ENCODE data around the gene NME7. TPM values are rescaled to one million over a fixed set of nuclear protein-coding genes. Genes with fewer than 3 reads are reported as not detected.

The NME7 gene
- polyA plus RNA-seq, 1 donor = 12.0 TPM

DNA sequence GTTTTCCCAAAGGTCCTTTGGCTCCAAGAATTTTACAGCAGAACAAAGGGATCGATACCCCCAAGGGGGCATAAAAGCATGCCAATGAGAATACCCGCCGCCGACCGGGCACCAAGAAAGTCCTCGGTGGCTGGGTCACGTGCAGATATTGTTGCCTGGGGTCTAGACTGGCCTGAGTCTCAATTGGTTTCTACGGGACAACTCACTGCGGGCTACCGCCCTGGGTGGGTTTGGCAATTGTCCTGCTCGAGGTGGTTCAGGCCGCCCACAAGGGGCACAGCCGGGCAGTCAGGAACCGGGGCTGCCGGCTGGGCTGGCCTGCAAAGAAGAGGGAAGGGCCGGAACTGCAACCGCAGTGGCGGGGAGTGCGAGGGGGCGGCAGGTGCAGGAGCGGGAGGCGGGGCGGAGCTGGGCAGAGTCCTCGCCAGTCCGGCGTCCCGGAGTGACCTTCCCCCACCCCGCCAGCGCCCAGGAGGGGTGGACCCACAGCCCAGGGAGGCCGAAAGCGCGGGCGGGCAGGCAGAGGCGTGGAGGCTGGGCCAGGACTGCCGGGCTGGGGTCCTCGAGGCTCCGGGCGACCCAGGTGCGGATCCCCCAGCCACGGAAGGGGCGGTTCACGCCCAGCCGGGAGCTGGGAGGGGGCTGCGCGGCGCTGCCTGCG lies 262.0 kb downstream of the NME7 start:
- no peak for DNase-seq

DNA sequence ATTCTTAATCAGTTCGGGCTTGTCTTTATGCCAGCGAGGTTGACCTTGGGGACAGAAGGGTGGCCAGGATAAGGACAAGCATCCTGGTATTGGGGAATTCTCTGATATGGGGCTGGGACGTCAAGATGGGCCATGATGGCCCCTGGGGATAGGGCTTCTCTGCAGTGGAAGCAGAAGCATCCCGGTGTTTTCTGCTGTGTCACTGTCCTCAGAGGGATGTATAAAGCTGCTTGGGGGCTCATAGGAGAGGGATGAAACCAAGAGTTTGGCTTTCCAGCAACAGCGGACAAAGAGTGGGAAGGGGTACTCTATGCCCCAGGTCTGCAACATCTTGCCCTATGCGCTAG lies 262.5 kb downstream of the NME7 start:
- DNase-seq = no peak

DNA sequence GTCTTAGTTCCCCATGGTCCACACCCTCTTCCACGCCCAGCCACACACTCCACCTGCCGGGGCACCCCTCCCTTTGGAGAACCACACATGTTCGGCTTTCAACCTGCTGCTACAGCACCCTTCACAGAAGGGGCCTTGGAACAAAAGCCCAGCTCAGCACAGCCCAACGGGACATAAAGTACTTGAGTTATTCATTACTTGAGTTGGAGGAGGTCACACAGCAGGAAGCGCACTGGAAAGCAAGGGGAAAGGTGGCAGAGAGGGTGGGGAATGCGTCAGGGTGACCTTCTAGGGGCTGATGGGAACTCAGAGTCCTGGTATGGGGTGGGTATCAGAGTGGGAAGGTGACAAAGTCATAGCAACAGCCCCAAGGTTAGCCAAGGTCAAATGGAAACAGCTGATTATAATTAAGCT lies 264.1 kb downstream of the NME7 start:
- no peak for DNase-seq

DNA sequence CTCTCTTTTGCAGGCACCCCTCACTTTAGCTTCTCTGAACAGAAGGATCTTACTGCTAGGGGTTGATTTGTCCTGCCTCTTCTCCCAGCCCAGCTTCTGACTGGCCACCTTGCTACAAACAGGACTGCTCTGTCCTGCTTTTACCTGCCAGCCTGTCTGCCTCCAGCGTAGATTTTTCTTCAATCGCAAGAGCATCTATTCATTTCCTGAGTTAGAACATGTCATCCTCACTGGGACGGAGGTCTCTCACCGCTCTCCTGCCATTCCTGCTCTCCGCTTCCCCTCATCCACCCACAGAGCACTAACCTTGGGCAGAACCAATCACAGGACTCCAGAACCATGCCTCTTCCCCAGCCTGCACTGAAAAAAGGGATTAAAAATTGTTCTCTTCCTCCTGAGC lies 264.6 kb downstream of the NME7 start:
- no peak for DNase-seq

DNA sequence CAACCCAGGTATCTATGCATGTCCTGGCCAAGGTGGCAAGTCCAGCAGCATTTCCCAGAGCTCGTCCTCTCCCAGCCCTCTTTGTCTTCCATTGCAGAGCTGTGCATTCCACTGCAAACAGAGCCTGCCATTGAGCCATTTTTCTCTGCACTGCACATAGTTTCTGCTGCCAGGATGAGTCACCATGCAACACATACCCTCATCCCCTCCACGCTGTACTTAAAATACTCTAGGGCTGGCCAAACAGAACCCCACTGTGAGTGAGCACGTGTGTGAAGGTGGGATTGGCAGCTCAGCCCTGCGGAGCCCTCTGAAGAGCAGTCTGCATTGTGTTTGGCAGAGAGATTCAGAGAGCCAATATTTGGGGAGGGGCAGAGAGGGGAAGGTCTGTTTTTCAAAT lies 265.0 kb downstream of the NME7 start:
- no peak for DNase-seq

DNA sequence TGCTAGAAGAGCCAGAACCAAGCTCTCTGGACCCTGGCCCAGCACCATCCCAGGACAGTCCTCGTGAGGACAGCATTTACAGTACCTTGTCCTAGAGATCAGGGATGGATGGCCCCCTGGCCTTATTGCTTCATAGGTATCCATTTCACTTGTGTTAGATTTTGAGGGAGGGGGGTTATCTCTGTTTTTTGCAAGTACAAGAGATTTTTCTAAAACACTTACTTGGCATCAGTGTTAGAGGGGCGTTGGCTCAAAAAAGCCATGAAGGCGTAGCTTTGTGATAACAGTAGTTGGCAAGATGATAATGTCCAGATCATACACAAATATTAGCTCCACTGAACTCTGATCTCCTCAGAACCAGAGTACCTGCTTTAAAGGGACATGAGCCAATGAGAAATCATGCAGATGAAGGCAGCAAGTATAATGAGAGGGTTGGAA lies 266.9 kb downstream of the NME7 start:
- DNase-seq = no peak

DNA sequence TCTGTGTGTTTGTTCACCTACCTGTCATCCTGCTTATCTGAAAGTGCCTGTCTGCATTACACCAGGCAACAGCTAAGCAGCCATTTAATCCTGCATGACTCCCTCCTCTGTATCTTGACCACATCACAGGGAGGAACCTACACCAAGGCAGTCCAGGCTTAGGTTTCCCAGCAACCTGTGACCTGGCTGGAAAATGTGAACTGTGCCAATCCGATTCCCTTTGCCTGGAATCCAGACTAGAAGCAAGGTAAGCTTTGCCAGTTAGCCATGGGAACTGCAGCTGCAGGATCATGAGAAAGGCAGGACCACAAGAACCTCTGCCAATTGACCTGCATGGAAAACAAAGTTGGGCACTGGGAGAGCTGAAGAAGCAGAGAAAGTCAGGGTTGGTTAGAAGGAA lies 267.4 kb downstream of the NME7 start:
- no peak for DNase-seq

DNA sequence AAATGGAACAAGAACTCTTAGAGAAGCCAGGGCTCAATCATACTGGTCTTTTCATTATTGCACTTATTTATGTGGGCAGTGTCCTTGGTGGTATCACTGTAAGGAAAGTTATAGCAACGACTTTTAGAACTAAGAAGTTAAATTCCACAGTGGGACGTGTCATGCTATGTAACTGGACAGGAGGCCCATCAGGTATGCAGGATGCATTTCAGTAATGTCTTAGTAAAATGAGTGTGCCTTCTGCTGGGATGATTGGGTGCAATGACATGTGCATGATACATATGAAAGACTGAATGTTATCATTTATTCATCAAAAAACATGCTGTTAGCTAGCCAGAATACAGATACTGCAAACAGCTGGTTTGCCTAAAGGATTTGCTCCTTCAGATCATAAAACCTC lies 268.0 kb downstream of the NME7 start:
- DNase-seq = no peak

DNA sequence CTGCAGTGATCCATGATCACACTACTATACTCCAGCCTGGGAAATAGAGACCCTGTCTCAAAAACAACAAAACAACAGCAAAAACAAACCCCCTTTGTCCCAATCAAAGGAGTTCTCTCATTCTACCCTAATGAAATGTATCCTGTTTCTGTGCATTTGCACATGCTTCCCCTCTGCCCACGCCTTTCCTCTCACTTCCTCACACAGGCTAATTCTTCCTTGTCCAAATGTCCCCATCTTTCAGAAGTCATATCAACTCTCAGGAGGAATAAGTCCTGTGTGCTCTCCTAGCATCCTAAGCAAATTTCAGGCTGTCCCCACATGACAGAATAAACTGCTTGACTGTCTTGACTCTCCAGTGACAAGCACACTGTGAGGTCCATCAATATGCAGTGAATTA lies 269.2 kb downstream of the NME7 start:
- DNase-seq = no peak

DNA sequence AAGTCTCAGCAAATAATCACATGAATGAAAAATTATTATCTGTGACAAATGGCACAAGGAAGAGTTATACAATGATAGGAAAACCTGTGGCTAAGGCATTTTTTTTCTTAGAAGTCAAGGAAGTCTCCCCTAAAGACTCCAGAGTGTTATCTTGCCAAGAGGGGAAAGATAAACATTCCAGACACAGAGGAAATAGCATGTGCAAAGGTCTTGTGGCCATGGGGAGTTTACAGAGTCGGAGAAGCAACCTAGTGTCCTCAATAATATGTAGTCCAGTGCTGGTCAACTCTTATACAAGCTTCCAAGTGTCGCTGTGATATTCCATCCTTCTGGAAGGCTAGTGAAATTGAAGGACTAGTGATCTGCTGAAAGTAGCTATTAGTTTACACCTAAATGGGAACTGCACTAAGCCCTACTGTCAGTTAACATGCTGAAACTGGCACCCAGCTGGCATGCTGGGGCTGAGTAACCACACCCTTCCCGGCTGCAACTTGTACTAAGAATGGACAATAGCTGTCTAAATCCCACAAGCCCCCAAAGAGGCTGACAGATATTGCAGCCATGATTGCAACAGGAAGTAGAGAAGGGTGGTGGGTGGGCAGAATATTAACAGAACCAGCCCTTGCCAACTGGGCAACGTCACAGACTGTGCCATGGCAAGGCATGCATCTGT lies 272.6 kb downstream of the NME7 start:
- no peak for DNase-seq

DNA sequence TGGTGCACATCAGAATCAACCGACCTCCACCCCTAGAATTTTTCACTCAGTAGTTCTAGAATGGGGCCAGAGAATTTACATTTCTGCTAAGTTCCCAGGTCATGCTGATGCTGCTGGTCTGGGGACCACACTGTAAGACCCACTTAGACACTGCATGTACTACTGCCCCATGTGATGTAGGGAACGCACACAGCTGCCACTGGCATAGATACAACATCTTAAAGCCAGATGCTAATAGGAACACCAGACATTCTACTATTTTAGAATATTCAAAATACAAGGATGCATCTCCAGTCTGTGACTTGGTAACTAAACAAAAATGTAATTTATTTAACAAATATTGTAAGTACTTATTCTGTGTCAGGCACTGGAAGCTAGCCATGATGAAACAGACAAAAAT lies 275.2 kb downstream of the NME7 start:
- no peak for DNase-seq

DNA sequence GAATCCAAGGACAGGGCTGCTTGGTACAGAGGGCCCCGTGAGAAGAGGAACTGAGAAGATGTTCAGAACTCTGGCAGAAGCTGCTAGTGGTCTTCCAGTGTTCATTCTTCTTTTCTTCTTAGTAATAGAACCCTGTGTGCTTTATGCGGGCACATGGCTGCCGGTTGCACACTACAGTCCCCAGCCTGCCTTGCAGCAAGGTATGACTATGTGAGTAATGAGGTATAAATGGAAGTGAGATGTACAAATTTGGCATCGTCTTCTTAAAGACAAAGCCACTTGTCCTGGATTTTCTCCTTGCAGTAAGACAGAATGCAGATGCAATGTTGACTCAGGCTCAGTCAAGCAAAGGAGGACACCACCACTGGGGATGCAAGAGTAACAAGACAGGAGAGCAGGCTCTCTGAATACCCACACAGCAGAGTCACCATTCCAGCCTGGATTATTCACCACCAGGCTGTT lies 276.1 kb downstream of the NME7 start:
- no peak for DNase-seq

DNA sequence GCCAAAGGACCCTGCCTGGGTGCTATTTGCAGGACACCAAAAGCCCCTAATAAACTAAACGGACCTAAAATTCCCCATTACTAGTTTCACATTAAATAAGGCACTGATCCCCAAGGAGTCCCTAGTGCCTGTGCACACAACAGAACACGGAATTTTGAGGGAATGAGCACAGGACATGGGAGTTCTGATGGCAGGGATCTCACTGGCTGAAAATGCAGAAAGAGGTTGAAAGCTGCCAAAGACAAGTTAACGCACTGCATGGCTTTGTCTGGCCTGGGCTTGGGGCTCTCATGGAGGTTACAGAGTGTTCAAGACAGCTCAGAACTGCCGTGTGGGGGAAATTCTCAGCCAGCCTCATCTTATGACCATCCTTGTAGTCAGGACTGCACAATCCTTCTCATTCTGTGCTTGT lies 276.7 kb downstream of the NME7 start:
- DNase-seq = no peak

DNA sequence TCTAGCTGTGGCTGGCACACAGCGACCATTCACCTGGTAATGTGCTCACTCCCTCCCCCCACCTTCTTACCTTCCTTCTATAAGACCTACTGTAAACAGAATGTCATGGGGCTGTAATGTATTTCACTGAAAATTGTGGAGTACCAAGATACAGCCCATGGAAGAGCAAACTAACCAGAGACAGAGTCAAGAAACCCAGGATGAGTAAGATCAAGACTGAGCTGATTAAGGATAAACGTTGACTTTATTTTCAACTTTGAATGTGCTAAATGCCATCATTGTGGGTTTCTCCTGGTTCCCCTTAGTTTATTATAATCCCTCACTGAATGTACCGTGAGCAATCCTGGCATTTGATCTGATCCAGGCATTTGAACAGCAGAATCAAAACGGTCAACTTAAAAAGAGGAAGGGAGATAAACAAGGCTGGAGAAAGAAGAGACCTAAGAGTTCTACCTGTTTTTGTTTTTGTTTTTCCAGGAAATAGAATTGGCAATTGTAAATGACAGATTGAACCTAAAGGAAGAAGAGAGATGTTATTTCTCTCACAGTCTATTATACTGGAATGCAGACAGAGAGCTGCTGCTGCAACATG lies 277.2 kb downstream of the NME7 start:
- no peak for DNase-seq

DNA sequence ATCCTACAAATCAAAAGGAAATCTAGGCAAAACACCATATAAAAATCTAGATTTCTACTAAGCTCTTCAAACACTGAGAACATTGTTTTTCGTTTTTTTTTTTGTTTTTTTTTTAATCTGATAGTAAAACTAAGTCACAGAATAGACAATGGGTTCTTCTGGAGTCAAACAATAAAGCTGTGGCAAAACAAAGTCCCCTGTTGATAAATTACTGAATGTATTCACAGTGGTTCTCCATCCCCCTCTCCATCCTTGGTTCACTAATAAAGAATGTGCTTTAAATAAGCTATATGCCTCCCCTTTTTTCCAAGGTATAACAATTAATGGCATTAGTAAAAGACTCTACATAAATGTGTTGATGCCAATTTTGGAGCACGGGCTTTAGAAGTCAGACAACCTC lies 277.8 kb downstream of the NME7 start:
- DNase-seq = no peak

DNA sequence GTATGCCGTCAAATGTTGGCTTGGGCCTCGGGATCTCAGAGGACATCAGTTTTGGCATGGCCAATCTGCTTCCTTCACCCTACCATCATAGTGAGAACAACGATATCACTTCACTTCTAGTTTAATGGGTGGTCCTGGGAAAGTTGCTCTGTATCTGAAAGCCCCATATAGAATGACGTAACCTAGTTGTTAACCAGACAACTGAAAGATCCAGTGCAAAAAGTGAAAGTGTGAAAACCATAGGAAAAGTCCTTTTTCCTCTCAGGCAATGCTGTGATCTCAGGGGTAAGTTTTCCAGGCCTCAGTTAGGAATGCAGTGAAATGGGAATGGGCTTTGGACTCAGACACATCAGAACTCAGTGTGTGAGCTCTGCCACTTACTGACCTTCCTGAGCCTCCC lies 279.7 kb downstream of the NME7 start:
- no peak for DNase-seq

DNA sequence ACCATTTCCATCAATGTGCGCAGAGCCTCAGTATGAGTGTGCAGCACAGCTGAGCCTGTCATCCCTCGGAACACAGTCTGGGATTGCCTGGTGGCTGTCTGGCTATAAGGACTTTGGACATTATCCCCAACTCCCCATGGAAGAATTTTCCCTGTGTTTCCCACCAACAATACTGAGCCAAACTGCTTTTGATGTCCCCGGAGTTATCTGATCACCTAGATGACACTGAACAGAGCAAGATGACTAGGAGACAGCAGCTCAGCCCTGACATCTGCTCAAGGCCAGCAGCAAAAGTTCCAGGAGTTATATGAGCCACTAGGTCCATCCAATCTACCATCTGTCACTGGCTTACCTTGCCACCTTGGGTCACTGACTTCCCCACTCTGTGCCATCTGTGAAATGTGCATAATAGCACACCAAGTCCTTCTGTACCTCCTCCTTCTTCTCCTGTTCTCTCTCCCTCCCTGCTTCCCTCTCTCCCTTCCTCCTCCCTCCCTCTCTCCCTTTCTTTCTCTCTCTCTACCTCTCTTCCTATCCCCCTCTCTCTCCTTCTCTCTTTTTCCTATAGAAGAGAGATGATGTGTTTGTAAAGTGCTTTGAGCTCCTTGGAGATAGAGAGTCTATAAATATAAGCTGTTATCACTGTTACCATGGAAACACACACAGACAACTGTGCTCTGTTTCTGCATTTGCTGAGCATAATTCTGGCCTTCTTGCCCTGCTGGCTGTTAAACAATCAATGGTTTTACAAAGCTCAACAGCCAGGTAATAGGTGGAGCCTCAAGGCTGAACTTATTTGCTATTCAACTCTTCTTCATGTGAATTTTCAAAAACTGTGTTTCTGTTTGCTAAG lies 280.8 kb downstream of the NME7 start:
- no peak for DNase-seq

DNA sequence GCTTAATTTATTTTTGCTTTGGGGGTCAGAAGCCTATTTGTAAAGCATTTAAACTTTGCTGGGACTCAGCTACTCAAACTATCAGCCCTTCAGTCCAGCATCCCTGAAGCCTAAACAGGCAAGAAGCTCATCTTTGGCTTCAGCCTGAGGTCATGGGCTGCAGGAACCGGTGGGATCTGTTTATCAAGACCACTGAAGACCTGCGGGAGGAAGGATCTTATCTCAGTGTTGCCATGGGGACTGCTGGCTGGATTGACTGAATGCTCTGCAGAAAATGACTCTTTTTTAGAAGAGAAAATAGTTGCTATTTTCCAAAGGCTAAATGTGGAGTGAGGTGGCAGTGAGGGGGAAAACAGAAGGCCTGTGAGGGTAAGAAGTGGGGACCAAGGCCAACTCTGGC lies 281.7 kb downstream of the NME7 start:
- DNase-seq = no peak

Other genes starting within 250 kb of the NME7 start
- gene BLZF1, start 398 bp upstream of the NME7 start, polyA plus RNA-seq (ENCODE audit: insufficient read length) = 17.1 TPM
- 1.1 TPM for gene CCDC181, start 59.7 kb upstream of the NME7 start, polyA plus RNA-seq (ENCODE audit: insufficient read length)
- 6.4 TPM for gene SLC19A2, start 118.1 kb upstream of the NME7 start, polyA plus RNA-seq (ENCODE audit: insufficient read length)
- 0.26 TPM for gene F5, start 218.7 kb upstream of the NME7 start, polyA plus RNA-seq (ENCODE audit: insufficient read length)

Measured in hindlimb muscle (tissue), 1 donor.